Measurements from ENCODE around the gene C21orf58.
"Not testable (repeated sequence)": the region's sequence is repeated elsewhere in the genome, so short reads cannot be mapped to it uniquely, and the experiment has no call there.

Gene C21orf58

DNA sequence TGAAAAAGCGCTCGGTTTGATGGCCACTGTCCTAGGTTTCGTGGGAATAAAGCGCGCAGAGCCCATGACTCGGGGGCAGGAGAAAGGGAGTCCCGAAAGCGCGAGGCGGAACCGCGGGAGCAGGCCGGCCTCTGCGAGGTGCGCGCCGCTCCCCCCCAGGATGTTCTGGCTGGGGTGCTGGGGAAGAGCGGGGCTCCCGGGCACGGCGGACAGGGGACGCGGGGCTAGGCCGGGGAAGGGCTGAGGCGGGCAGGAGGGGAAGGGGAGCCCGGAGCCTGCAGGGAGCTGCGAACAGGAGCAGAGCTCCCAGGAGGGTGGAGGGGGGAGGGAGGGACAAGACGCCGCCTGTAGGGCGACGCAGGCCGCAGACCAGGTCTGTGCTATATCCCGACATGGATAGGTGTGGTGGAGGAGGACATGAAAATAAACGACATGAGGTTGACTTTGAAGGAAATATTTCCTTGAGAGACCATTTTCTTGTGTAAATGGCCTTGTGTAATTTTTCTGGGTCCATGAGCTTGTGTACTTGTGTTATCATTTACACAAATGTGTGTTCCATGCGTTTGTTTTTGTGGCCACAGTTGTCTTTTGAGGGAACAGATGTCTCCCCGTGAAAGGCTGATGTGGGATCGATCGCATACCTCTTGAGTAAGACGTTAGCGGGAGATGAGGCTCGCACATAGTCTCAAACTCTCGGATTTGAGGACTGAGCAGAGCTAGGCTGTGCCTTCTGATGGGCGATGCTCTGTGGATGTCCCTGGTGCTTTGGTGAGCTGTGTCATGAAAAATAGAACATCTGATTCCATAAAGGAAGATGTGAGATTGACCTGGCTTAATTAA, 1.6 kb upstream of the C21orf58 start:
- in situ Hi-C loops (cut with MboI; ENCODE audit: low sequenced_read_pairs) = no loop called here

DNA sequence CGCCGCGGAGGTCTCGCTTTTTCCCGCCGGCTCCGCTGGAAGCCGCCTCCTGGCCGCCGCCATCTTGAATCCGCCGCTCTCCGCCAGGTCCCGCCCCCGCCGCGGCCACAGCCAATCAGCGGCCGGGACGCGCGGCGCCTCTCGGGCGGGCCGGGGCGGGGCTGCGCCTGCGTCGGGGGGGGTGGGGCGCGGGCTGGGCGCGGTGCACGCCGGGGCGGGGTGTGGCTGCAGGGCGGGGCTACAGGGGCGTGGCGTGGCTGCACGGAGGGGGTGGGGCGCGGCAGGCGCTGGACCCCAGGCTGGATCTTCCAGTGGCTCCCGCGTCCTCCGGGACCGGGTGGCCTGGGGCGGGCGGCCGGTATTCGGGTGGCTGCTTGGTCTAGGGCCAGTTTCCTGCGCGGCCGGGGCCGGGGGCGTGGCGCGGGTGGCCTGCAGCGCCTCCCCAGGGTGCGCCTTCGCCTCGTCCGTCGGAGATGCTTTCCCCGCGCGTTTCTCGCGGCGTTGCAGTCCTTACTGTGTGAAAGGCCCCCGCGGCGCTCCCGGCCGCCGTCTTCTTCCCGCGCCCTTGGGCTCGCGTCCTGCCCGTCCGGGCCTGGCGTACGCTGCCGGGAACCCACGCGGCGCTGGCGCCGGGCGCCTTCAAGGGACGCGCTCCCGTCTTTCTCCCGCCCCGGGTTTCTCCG, 861 bp upstream of the C21orf58 start:
- in situ Hi-C loops (cut with MboI; ENCODE audit: low sequenced_read_pairs) = no loop called here

DNA sequence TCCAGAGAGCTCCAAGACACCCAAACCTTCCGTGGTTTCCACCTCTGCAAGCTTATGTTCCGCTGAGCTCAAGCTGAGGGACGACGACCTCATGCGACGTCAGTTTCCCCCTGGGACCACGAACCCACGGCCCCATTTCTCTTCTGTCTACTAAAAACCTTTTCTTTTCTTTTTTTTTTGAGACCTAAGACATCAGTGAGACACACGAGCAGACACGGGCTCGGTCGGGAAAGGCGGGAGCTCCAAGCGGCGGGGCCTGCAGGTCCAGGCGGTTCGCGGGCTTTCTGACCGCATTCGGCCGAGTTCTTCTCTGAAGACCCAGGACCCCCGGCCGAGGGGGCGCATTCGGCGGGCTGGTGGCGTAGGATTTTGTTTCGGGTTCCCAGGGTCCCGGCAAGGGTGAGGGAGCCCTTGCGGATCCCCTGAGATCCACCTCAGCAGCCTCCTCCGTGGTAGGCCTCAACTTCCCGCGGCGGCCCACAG, 402 bp downstream of the C21orf58 start:
- in situ Hi-C loops (cut with MboI; ENCODE audit: low sequenced_read_pairs) = no loop called here

DNA sequence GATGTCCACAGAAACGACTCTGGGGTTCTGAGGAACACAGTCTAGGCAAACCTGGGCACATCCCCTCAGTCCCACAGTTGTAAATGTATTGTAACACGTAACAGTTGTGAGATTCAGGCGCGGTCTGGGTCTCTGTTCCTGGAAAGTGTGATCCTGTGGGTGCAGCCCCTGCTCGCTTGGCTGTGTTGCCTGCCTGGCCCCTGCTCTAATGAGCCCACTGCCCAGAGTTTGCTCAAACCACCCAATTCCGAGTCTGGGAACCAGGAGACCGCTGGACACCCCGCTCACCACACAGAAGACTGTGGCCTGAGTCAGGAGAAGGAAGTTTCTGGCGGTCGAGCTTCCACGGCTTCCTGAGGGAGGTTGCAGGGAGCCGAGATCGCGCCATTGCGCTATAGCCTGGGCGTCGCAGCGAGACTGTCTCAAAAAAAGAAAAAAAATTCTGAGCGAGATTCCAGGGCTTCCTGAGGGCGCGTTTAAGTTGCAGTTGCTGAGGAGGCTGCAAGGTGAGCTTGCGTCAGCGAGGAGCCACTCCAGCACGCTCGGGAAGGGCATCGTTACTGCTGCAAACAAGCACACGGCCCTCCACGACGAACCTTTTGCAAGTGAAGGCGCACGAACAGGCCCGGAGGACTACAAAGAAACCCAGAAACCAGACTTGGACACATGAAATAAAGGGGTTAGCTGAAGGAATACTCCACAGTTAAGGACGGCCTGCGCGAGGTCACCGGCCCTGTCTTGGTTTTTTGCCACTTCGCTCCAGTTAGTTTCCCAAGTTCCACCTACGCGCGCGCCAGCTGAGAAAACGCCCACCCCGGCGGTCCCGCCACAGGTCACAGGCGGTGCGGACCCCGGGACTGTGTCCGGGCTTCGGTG, 1.1 kb downstream of the C21orf58 start:
- in situ Hi-C loops (cut with MboI; ENCODE audit: low sequenced_read_pairs) = no loop called here

DNA sequence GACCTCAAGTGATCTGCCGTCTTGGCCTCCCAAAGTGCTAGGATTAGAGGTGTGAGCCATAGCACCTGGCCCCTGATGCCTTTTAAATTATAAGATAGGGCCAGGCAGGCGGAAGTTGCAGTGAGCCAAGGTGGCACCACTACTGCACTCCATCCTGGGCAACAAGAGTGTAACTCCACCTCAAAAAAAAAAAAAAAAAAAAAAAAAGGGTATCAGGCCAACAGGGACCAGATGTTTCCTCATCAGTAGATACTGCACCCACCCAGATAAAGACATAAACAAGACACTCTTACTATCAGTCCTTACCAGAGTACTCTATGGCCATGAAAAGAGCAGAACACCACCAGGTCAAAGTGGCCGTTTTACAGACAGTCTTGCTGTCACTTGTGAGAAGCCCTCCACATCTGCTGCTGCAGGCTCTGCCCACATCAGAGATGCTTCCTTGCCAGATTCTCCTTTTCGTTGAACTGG, 3.3 kb downstream of the C21orf58 start:
- in situ Hi-C loops (cut with MboI; ENCODE audit: low sequenced_read_pairs) = no loop called here

DNA sequence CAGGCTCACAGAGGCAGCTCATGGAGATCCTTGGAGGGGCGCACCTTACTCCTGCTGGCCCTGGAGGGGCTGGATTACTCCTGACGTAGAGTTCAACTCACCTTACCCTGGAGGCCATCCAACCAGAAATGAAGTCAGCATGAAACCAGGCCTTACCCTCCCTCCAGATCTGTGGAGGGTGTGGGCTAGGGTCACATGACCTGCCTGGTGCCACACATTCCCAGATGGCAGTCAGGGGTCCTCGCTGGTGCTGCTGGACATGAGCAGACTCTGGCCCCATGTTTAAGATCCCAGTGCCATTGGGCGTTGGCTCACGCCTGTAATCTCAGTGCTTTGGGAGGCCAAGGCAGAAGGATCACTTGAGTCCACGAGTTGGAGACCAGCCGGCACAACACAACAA, 4.5 kb downstream of the C21orf58 start:
- in situ Hi-C loops (cut with MboI; ENCODE audit: low sequenced_read_pairs) = no loop called here

DNA sequence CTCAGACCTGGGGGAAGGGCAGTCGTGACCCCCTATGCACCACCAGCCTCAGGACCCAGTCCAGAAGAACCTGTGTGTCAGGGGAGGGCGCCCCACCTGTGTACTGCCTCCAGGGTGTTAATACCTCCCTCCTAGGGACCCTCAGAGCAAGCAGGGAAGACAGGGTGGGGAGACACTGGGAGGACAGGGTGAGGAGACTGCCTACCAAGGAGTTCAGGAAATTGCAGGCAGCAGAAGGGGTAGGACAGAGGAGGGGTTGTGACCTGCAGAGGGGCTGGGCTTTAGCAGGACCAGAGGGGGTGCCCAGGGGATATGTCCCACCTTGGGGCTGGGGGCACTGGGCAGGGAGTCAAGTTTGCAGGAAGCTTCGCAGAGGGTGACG, 5.2 kb downstream of the C21orf58 start:
- in situ Hi-C loops (cut with MboI; ENCODE audit: low sequenced_read_pairs) = no loop called here

DNA sequence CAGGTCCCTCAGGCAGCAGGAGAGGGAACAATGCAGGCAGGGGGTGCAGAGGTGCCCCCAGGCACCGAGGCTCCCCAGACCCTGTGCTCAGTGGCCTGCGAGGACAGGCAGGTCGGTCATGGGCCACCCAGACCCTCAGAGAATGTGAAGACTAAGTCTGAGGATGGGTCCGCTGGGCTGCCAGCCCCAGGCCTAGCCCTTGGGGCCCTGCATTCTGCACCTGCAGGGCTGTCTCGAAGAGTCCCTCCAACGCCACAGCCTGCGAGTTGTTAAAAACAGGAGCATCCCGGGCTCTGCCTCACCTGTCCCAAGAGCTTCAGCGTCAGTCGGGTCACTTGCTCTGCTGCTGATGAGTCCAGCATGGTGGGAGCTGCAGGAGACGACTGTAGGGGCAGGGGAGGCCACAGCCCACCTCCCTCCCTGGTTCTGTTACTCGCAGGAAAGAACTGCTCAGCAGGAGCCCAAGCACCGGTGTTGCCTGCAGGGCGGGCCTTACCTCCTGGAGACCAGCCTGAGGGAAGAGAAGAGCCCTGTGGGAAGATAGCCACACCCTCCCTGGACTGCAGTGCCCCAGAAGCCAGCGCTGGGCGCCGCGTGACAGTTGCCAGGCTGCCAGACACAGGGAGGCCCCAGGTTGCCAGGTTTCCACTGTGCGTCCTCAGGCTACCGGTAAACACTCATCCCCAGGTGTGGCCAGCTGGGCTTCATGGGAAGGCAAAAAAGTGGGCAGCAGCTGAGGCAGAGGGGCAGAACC, 5.8 kb downstream of the C21orf58 start:
- in situ Hi-C loops (cut with MboI; ENCODE audit: low sequenced_read_pairs) = no loop called here

DNA sequence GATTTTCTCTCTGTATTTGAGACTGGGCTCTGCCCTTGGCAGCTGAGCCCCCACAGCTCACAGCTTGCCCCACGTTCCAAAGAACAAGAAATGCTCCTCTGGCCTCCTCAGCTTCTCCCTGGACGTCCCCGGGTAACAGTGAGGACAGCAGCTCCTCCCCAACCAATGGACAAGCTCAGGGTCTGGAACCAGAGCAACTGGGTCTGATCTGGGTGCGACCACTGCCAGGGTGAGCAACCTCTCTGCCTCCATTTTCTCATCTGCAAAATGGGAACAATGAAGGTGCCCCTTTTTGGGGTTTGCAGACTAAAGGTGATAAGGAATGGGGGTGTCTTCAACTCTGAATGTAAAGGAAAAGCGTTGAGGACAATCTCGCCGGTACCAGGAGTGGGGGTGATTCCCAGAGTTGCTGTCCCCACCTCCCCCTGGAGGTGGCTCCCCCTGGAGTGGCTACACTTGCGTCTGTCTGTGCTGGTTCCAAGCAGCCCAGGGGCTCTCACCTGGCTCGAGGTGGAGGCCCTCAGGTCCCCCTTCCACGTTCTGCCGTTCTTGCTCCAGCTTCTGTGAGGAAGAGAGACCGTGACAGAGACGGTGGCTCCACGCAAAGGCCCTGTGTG, 6.9 kb downstream of the C21orf58 start:
- in situ Hi-C loops (cut with MboI; ENCODE audit: low sequenced_read_pairs) = no loop called here

DNA sequence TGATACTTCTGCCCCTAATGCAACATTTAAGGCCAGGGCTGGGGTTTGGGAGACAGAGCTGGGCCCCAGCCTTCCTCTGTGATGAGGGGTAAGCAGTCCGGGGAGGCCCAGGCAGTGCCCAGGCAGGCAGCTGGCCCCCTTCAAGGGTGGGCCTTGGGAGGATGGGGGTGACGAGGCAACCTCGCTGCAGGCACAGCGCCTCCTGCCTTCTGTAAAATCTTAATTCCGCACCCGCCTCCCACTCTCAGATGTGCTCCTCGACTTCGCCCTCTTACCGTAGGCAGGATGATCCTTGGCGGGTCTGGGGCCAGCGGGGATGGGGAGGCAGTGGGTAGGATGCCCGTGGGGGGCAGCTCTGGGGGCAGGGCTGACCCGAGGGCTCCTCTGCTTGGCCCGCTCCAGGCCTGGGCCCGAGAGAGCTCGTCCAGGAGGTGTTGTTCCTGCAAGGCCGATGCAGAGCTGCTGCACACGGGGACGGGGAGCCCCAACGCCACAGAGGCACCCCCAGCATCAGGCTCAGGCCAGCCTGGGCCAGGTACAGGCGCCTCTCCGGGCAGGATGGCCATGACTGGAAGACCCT, 9.1 kb downstream of the C21orf58 start:
- in situ Hi-C loops (cut with MboI; ENCODE audit: low sequenced_read_pairs) = no loop called here

DNA sequence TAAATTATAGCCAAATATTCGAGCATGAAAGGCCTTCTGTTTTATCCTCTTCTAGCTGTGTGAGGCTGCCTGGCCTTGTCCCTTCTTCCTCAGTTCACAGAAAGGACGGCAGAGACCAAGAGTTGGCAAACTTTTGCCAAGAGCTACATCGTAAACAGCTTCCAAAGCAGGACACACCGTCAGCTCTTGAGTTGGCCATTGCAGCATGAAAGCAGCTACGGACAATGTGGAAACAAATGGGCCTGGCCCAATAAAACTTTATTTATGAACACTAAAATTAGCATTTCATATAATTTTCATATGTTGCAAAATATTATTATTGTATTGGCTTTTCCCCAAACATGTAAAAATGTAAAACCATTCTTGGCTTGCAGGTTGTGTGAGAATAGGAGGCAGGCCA, 10.7 kb downstream of the C21orf58 start:
- in situ Hi-C loops (cut with MboI; ENCODE audit: low sequenced_read_pairs) = no loop called here

DNA sequence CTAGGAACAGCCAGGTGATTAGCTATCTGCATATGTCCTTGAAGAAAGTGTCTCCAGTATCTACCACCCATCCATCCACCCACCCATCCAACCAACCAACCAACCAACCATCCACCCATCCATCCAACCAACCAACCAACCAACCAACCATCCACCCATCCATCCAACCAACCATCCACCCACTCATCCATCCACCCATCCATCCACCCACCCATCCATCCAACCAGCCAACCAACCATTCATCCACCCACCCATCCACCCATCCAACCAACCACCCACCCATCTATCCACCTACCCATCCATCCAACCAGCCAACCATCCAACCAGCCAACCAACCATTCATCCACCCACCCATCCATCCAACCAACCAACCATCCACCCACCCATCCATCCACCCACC, 12.1 kb downstream of the C21orf58 start:
- in situ Hi-C loops (cut with MboI; ENCODE audit: low sequenced_read_pairs) = no loop called here

DNA sequence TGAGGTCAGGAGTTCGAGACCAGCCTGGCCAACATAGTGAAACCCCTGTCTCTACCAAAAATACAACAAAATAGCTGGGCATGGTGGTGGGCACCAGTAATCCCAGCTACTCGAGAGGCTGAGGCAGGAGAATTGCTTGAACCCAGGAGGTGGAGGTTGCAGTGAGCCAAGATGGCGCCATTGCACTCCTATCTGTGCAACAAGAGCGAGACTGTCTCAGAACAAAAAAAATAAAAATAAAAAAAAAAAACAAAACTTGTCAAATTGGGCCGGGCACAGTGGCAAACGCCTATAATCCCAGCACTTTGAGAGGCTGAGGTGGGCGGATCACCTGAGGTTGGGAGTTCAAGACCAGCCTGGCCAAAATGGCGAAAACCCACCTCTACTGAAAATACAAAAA, 13.4 kb downstream of the C21orf58 start:
- in situ Hi-C loops (cut with MboI; ENCODE audit: low sequenced_read_pairs) = not testable (repeated sequence)

DNA sequence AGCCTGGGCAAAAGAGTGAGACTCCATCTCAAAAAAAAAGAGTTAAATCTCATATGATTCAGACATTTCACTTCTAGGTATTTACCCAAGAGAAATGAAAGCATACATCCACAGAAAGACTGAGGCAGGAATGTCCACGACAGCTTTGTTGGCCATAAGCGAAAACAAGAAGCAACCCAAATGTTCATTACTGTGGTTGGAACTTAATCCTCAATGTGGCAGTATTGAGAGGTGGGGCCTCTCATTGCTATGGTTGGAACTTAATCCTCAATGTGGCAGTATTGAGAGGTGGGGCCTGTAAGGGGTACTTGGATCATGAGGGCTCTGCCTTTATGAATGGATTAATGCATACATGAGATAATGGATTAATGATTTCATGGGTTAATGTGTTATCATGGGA, 15.2 kb downstream of the C21orf58 start:
- in situ Hi-C loops (cut with MboI; ENCODE audit: low sequenced_read_pairs) = no loop called here

DNA sequence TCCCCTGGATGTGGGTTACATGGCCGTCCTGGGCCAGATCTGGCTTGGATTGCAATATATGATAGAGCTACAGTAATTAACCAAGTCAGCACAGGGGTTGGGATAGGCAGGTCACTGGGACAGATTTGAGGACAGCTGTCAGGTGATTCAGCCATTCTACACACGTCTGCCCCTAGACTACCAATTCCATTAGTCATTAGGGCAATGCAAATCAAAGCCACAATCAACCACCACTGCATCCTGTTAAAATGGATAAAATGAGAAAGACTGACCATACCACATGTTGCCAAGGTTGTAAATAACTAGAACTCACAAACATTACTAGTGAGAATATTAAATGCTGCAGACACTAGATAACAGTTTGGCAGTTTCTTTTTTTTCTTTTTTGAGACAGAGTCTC, 16.0 kb downstream of the C21orf58 start:
- in situ Hi-C loops (cut with MboI; ENCODE audit: low sequenced_read_pairs) = no loop called here

DNA sequence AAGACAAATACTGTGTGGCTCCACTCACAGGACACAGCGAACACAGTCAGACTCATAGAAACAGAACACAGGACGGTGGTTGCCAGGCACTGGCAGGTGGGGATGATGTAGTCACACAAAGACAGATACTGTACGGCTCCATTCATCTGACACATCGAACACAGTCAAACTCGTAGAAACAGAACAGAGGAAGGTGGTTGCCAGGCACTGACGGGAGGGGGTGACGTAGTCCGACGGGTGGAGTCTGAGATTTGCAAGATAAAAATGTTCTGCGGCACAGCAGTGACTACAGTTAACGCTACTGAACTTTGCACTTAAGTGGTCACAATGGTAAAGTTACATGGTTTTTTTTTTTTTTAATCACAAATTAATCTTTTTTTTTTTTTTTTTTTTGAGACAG, 18.7 kb downstream of the C21orf58 start:
- in situ Hi-C loops (cut with MboI; ENCODE audit: low sequenced_read_pairs) = no loop called here

DNA sequence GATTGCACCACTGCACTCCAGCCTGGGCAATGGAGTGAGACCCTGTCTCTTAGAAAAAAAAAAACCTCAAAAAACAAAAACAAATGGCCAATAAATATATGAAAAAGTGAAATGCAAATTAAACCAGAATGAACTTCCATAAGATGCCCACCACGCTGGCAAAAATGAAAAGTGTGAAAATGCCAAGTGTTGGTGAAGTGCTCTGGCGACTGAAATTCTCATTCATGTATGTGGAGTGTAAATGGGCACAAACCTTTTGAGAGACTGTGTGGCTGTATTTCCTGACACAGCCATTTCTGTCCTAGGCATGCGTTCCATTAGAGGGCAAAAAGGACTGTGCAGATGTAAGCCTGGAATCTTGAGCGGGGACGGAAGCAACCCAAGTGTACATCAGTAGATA, 19.2 kb downstream of the C21orf58 start:
- in situ Hi-C loops (cut with MboI; ENCODE audit: low sequenced_read_pairs) = no loop called here

DNA sequence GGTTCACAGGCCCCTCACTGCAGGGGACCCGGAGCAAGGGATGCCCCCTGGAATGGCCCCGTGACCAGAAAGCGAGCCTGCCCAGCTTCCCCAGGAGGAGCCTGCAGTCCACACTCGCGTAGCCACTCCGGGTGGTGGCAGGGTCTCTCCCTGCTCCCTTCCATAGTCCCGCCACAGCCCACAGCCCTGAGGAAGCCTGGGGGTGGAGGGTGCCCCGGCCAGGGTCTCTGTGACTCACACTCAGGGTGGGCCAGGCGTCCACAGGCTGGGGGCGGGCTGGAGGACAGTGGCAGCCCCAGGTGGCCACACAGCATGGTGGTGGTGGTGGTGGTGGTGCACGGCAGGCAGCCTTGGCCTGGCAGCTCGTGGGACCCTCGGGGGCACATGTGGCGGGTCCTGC, 21.9 kb downstream of the C21orf58 start:
- in situ Hi-C loops (cut with MboI; ENCODE audit: low sequenced_read_pairs) = no loop called here

DNA sequence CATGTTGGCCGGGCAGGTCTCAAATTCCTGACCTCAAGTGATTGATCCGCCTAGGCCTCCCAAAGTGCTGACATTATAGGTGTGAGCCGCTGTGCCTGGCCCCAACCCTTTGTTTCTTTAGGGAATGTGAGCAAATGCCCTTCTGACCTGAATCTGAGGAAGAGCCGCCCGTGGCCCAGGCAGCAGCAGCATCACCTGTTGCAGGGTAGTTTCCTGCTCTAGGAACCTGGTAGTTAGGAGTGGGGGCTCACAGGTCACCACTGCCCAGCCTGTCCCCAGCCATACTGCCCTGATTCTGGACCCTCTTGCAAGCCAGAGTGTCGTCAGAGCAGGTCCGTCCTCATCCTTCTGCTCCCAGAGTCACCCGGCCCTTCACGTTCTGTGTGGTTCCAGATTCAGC, 24.5 kb downstream of the C21orf58 start:
- in situ Hi-C loops (cut with MboI; ENCODE audit: low sequenced_read_pairs) = no loop called here
